CD14-positive monocyte (primary cell): Measurements from ENCODE around the gene GUCY2F. TPM values are rescaled to one million over a fixed set of nuclear protein-coding genes. Genes with fewer than 3 reads are reported as not detected.

Experiments used
- DNase-seq, 3 donors: peaks; one replicate each; pipeline ENCODE4 v3.0.0-alpha.2; 2011 to 2022
- H2AFZ ChIP-seq: 2 replicates; pipeline ENCODE4 v1.6.0; 2012; ENCODE audit warnings: mild to moderate bottlenecking, low read depth, low read length, inconsistent platforms; ENCODE audit not compliant: insufficient read depth, poor library complexity, severe bottlenecking
- H3K27ac ChIP-seq, 2 donors: 1 replicate in 1 of 2; 2 replicates in 1 of 2; pipeline ENCODE4 v1.5.1; 2012 to 2013; ENCODE audit warnings: low read length in 2 of 2, control low read depth in 1 of 2, inconsistent platforms in 1 of 2, low read depth in 1 of 2, mild to moderate bottlenecking in 1 of 2
- H3K27me3 ChIP-seq, 2 donors: one replicate each; pipeline versions ENCODE4 v1.6.0 to v1.6.1; 2011 to 2013; ENCODE audit warnings: low read length in 2 of 2; ENCODE audit not compliant: control insufficient read depth in 2 of 2, insufficient read depth in 2 of 2
- H3K36me3 ChIP-seq, 2 donors: replicated peaks in 1 of 2; 1 replicate in 1 of 2; 2 replicates in 1 of 2; pipeline versions ENCODE4 v1.5.1 to v1.6.1; 2012 to 2013; ENCODE audit warnings: low read length in 2 of 2, control low read depth in 1 of 2, inconsistent platforms in 1 of 2, mild to moderate bottlenecking in 1 of 2; ENCODE audit not compliant: insufficient read depth in 2 of 2, control insufficient read depth in 1 of 2
- H3K4me1 ChIP-seq, 2 donors: 1 replicate in 1 of 2; 2 replicates in 1 of 2; pipeline versions ENCODE4 v1.5.1 to v1.6.1; 2012 to 2013; ENCODE audit warnings: low read length in 2 of 2, control low read depth in 1 of 2, inconsistent platforms in 1 of 2, mild to moderate bottlenecking in 1 of 2, moderate library complexity in 1 of 2; ENCODE audit not compliant: insufficient read depth in 2 of 2, control insufficient read depth in 1 of 2
- H3K4me2 ChIP-seq: replicated peaks from 2 replicates; pipeline ENCODE3; 2012; ENCODE audit warnings: low read length, moderate library complexity, mild to moderate bottlenecking; ENCODE audit not compliant: poor library complexity, severe bottlenecking; ENCODE audit errors: extremely low read depth
- H3K4me3 ChIP-seq, 3 experiments: fragments of 200-600 bp in 1 of 3; sonication (generic) in 1 of 3; replicated peaks in 1 of 3; 1 replicate in 2 of 3; 2 replicates in 1 of 3; pipeline ENCODE4 v1.5.1; 2011 to 2013; ENCODE audit warnings: low read length in 3 of 3, mild to moderate bottlenecking in 3 of 3, control low read depth in 2 of 3, low read depth in 2 of 3, inconsistent platforms in 1 of 3, moderate library complexity in 1 of 3
- H3K79me2 ChIP-seq: 2 replicates; pipeline ENCODE4 v1.6.0; 2012; ENCODE audit warnings: mild to moderate bottlenecking, control low read depth, inconsistent platforms, low read length, moderate library complexity; ENCODE audit not compliant: insufficient read depth
- H3K9ac ChIP-seq: 2 replicates; pipeline ENCODE4 v1.6.0; 2017; ENCODE audit warnings: low read length, mild to moderate bottlenecking; ENCODE audit not compliant: insufficient read depth, poor library complexity, severe bottlenecking
- H3K9me3 ChIP-seq, 2 donors: replicated peaks in 1 of 2; 1 replicate in 1 of 2; 2 replicates in 1 of 2; pipeline versions ENCODE4 v1.5.1 to v1.6.1; 2012 to 2013; ENCODE audit warnings: low read length in 2 of 2, control low read depth in 1 of 2; ENCODE audit not compliant: control insufficient read depth in 1 of 2, insufficient read depth in 1 of 2
- H4K20me1 ChIP-seq: 2 replicates; pipeline ENCODE4 v1.6.0; 2012; ENCODE audit warnings: mild to moderate bottlenecking, low read length, control low read depth, moderate library complexity; ENCODE audit not compliant: insufficient read depth
- H3K27ac Mint-ChIP-seq, 7 donors: one replicate each; pipeline ENCODE4 v1.8.0; 2020; ENCODE audit warnings: mild to moderate bottlenecking in 7 of 7, mixed read lengths in 7 of 7, moderate library complexity in 6 of 7, inconsistent platforms in 2 of 7
- H3K27me3 Mint-ChIP-seq, 3 donors: one replicate each; pipeline ENCODE4 v1.8.0; 2021 to 2022; ENCODE audit warnings: low read depth in 3 of 3, mild to moderate bottlenecking in 3 of 3, mixed read lengths in 3 of 3, moderate library complexity in 3 of 3, inconsistent platforms in 1 of 3
- H3K36me3 Mint-ChIP-seq, 2 donors: one replicate each; pipeline ENCODE4 v1.8.0; 2020; ENCODE audit warnings: mixed read lengths in 2 of 2, inconsistent platforms in 1 of 2, mild to moderate bottlenecking in 1 of 2
- H3K4me1 Mint-ChIP-seq: one replicate; pipeline ENCODE4 v1.8.0; 2020; ENCODE audit warnings: mild to moderate bottlenecking, mixed read lengths
- H3K4me3 Mint-ChIP-seq, 2 donors: one replicate each; pipeline ENCODE4 v1.8.0; 2020; ENCODE audit warnings: mild to moderate bottlenecking in 2 of 2, mixed read lengths in 2 of 2, moderate library complexity in 1 of 2
- H3K9me3 Mint-ChIP-seq, 7 donors: one replicate each; pipeline ENCODE4 v1.8.0; 2020 to 2022; ENCODE audit warnings: mixed read lengths in 7 of 7, mild to moderate bottlenecking in 6 of 7, moderate library complexity in 6 of 7, inconsistent platforms in 2 of 7
- CTCF ChIP-seq: fragments of 200-600 bp; IDR thresholded peaks from one replicate; pipeline ENCODE4 v1.8.0; 2022; ENCODE audit warnings: antibody characterized with exemption, mild to moderate bottlenecking
- WGBS: methylation state at CpG from one replicate; pipeline ENCODE4 v1.1.5; 2013; ENCODE audit warnings: missing lambda C conversion rate; ENCODE audit not compliant: insufficient coverage; 5-methylcytosine and 5-hydroxymethylcytosine counted together
- intact Hi-C, 2 donors: fragments of 100-400 bp; cut with micrococcal nuclease; formaldehyde crosslinking; loops; one replicate each; pipeline versions ENCODE4 v1.15.0 to v1.15.1; 2023
- polyA plus RNA-seq, 3 donors: library from polyadenylated mRNA; depleted of rRNA in 1 of 3; unstranded in 2 of 3; stranded (reverse) in 1 of 3; fragments of 300-500 nt in 2 of 3; fragments of >200 nt in 1 of 3; fragmentation: Illumina TruSeq in 2 of 3; gene quantifications; 1 replicate in 2 of 3; 2 replicates in 1 of 3; pipeline ENCODE4 v1.2.3, GENCODE V29; 2012 to 2021

The GUCY2F gene
- polyA plus RNA-seq, 3 donors = not detected

DNA sequence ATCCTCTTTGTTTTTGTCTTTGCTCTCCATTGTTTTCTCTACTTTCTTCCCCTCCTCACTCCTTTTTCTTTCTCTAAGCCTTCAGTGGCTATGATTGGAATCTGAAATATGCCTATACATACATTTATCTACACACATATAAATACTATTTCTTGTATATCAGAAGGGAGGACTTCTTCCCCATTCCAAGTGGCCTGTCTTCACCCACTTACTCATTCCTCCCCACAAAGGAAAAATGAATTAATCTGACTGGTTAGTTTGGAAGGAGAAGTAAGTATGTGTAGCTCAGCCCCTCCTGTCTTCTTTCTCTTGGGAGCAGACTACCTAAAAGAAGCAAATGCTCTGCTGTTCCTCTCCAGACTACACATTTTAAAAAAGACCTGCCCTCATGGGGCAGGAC, 17.7 kb downstream of the GUCY2F start:
- H3K4me2 ChIP-seq = no peak overlapping the region
- no peak overlapping the region for H3K27ac Mint-ChIP-seq
- no peak overlapping the region for H2AFZ ChIP-seq
- intact Hi-C loops = no loop called here
- no peak overlapping the region for H3K4me3 Mint-ChIP-seq
- no peak for TF ChIP-seq CTCF
- DNase-seq = no peak
- H3K27me3 Mint-ChIP-seq = peaks cover 0 to 14% (median 4%) of the 10 kb centered on the region in 3 donors
- no peaks in the 10 kb centered on the region for H3K36me3 Mint-ChIP-seq
- peaks cover 0 to 3% of the 10 kb centered on the region in 2 donors for H3K27me3 ChIP-seq
- H3K79me2 ChIP-seq = no peaks in the 10 kb centered on the region
- H4K20me1 ChIP-seq = no peaks in the 10 kb centered on the region
- no peak overlapping the region for H3K27ac ChIP-seq
- no peaks in the 10 kb centered on the region for H3K9me3 ChIP-seq
- H3K9me3 Mint-ChIP-seq = peaks cover 0 to 6% (median 0%) of the 10 kb centered on the region in 7 donors
- H3K9ac ChIP-seq = no peak overlapping the region
- H3K4me1 Mint-ChIP-seq = no peaks in the 10 kb centered on the region
- no peak overlapping the region for H3K4me3 ChIP-seq
- H3K4me1 ChIP-seq = no peaks in the 10 kb centered on the region
- no peaks in the 10 kb centered on the region for H3K36me3 ChIP-seq

- intact Hi-C loops = no loop called here
Observed at GRCh38 chrX:109463784-109464183, 18.1 kb downstream of the GUCY2F start.

More at GRCh38 chrX:109463784-109464183, 18.1 kb downstream of the GUCY2F start:
- Histone ChIP-seq H3K4me2 (no peak overlapping the region), H3K4me1 (no peaks in the 10 kb centered on the region), H4K20me1 (no peaks in the 10 kb centered on the region), H2AFZ (no peak overlapping the region), H3K9me3 (no peaks in the 10 kb centered on the region), H3K27ac (no peak overlapping the region), H3K79me2 (no peaks in the 10 kb centered on the region), H3K36me3 (no peaks in the 10 kb centered on the region), H3K4me3 (no peak overlapping the region), H3K27me3 (peaks cover 0 to 3% of the 10 kb centered on the region in 2 donors), H3K9ac (no peak overlapping the region)
- Mint-ChIP-seq H3K9me3 (peaks cover 0 to 6% (median 0%) of the 10 kb centered on the region in 7 donors), H3K27me3 (peaks cover 0 to 15% (median 4%) of the 10 kb centered on the region in 3 donors), H3K27ac (no peak overlapping the region), H3K36me3 (no peaks in the 10 kb centered on the region), H3K4me1 (no peaks in the 10 kb centered on the region), H3K4me3 (no peak overlapping the region)
- whole genome bisulfite sequencing = no CpG with 5 or more reads among the region's 2 CpGs
- no peak for TF ChIP-seq CTCF
- no peak for DNase-seq
